IMR-90 (cell line): Measurements from ENCODE around the gene RNF151. TPM values are rescaled to one million over a fixed set of nuclear protein-coding genes. Genes with fewer than 3 reads are reported as not detected.

Source experiments
- microRNA-seq, 2 experiments: library from miRNA; stranded (forward) in 1 of 2; unstranded in 1 of 2; fragments of 10-50 nt in 1 of 2; fragments of <30 nt in 1 of 2; gene quantifications in 1 of 2; microRNA quantifications in 1 of 2; one replicate each; pipeline versions ENCODE3 to v1.1.0; 2013 to 2020; ENCODE audit not compliant: insufficient read depth in 1 of 2, insufficient read length in 1 of 2, unreplicated experiment in 1 of 2
- polyA plus RNA-seq, 3 experiments: library from polyadenylated mRNA; depleted of rRNA; stranded (reverse); fragments of >200 nt; gene quantifications; 2 replicates each; pipeline ENCODE4 v1.2.3, GENCODE V29; 2012; ENCODE audit warnings: low replicate concordance in 1 of 3
- small RNA-seq, 5 experiments: library from RNA; depleted of rRNA; stranded (forward); fragments of <200 nt; gene quantifications; one replicate each; pipeline ENCODE3, GENCODE V24; 2012
- total RNA-seq: library from RNA; depleted of rRNA; stranded (reverse); fragments of >200 nt; gene quantifications from 2 replicates; pipeline ENCODE4 v1.2.3, GENCODE V29; 2012; rRNA removed

RNF151 gene
- total and polyA plus RNA-seq, 2 of the 4 experiments (the other 2 are of a cell fraction), result not detected

Small RNA genes within 50 kb of the gene (microRNA-seq; reads per million reads assigned to microRNA genes)
- gene AC005363.2 (ENCODE audit: insufficient read depth, insufficient read length) (not detected), gene RN7SL219P (ENCODE audit: insufficient read depth, insufficient read length) (not detected), gene SNORA10 (ENCODE audit: insufficient read depth, insufficient read length) (not detected), gene SNORA64 (ENCODE audit: insufficient read depth, insufficient read length) (not detected)

Small RNA genes within 50 kb of the gene (small RNA-seq; reads per million reads assigned to genes)
- gene AC005363.2 (0 to 0.41 (median 0) reads per million in 5 experiments), gene RN7SL219P (0 reads per million in 5 experiments), gene SNORA10 (0 reads per million in 5 experiments), gene SNORA64 (0 reads per million in 5 experiments)

Other genes with a start within 250 kb of the RNF151 start
- 12.7 and 15.3 TPM in 2 replicates for gene NME3, start 195.3 kb upstream of the RNF151 start, total RNA-seq
- gene NME3, start 195.3 kb upstream of the RNF151 start, polyA plus RNA-seq (2012; rRNA removed), result 41.2 and 61.6 TPM in 2 replicates
- 1.3 and 1.4 TPM in 2 replicates for gene EME2, start 194.0 kb upstream of the RNF151 start, total RNA-seq
- 9.6 and 11.1 TPM in 2 replicates for gene EME2, start 194.0 kb upstream of the RNF151 start, polyA plus RNA-seq (2012; rRNA removed)
- gene MRPS34, start 193.7 kb upstream of the RNF151 start, total RNA-seq, result 68.5 and 73.3 TPM in 2 replicates
- gene MRPS34, start 193.7 kb upstream of the RNF151 start, polyA plus RNA-seq (2012; rRNA removed), result 80.4 and 87.2 TPM in 2 replicates
- 9.1 and 10.6 TPM in 2 replicates for gene SPSB3, start 184.3 kb upstream of the RNF151 start, total RNA-seq
- gene SPSB3, start 184.3 kb upstream of the RNF151 start, polyA plus RNA-seq (2012; rRNA removed), result 30.8 and 34.0 TPM in 2 replicates
- 51.1 and 131 TPM in 2 replicates for gene NUBP2, start 183.9 kb upstream of the RNF151 start, total RNA-seq
- 62.6 and 75.9 TPM in 2 replicates for gene NUBP2, start 183.9 kb upstream of the RNF151 start, polyA plus RNA-seq (2012; rRNA removed)
- gene IGFALS, start 173.2 kb upstream of the RNF151 start, total RNA-seq, result not detected in 2 replicates
- not detected in 2 replicates for gene IGFALS, start 173.2 kb upstream of the RNF151 start, polyA plus RNA-seq (2012; rRNA removed)
- gene HAGH, start 140.0 kb upstream of the RNF151 start, total RNA-seq, result 30.8 and 35.6 TPM in 2 replicates
- 52.2 and 58.6 TPM in 2 replicates for gene HAGH, start 140.0 kb upstream of the RNF151 start, polyA plus RNA-seq (2012; rRNA removed)
- 85.8 and 85.9 TPM in 2 replicates for gene FAHD1, start 139.7 kb upstream of the RNF151 start, total RNA-seq
- gene FAHD1, start 139.7 kb upstream of the RNF151 start, polyA plus RNA-seq (2012; rRNA removed), result 65.3 and 81.8 TPM in 2 replicates
- under 0.01 TPM in 1 of 2 replicates, not detected in the other for gene MEIOB, start 94.7 kb upstream of the RNF151 start, total RNA-seq
- gene MEIOB, start 94.7 kb upstream of the RNF151 start, polyA plus RNA-seq (2012; rRNA removed), result 0.14 TPM in 1 of 2 replicates, not detected in the other
- not detected in 2 replicates for gene HS3ST6, start 48.4 kb upstream of the RNF151 start, total RNA-seq
- not detected in 2 replicates for gene HS3ST6, start 48.4 kb upstream of the RNF151 start, polyA plus RNA-seq (2012; rRNA removed)
- 11.9 and 17.0 TPM in 2 replicates for gene MSRB1, start 23.7 kb upstream of the RNF151 start, total RNA-seq
- 32.3 and 35.1 TPM in 2 replicates for gene MSRB1, start 23.7 kb upstream of the RNF151 start, polyA plus RNA-seq (2012; rRNA removed)
- gene RPL3L, start 12.2 kb upstream of the RNF151 start, total RNA-seq, result not detected in 2 replicates
- not detected in 2 replicates for gene RPL3L, start 12.2 kb upstream of the RNF151 start, polyA plus RNA-seq (2012; rRNA removed)
- 189 and 194 TPM in 2 replicates for gene NDUFB10, start 7.3 kb upstream of the RNF151 start, total RNA-seq
- 220 and 287 TPM in 2 replicates for gene NDUFB10, start 7.3 kb upstream of the RNF151 start, polyA plus RNA-seq (2012; rRNA removed)
- 2,703 and 2,852 TPM in 2 replicates for gene RPS2, start 2.0 kb upstream of the RNF151 start, total RNA-seq
- 6,941 and 7,712 TPM in 2 replicates for gene RPS2, start 2.0 kb upstream of the RNF151 start, polyA plus RNA-seq (2012; rRNA removed)
- 38.5 and 40.3 TPM in 2 replicates for gene TBL3, start 5.2 kb downstream of the RNF151 start, total RNA-seq
- 60.8 and 61.5 TPM in 2 replicates for gene TBL3, start 5.2 kb downstream of the RNF151 start, polyA plus RNA-seq (2012; rRNA removed)
- gene NOXO1, start 14.6 kb downstream of the RNF151 start, total RNA-seq, result not detected in 2 replicates
- gene NOXO1, start 14.6 kb downstream of the RNF151 start, polyA plus RNA-seq (2012; rRNA removed), result 0.32 and 0.56 TPM in 2 replicates
- 6.8 and 8.6 TPM in 2 replicates for gene GFER, start 17.3 kb downstream of the RNF151 start, total RNA-seq
- 19.8 and 28.0 TPM in 2 replicates for gene GFER, start 17.3 kb downstream of the RNF151 start, polyA plus RNA-seq (2012; rRNA removed)
- 1.8 and 1.9 TPM in 2 replicates for gene SYNGR3, start 23.1 kb downstream of the RNF151 start, total RNA-seq
- gene SYNGR3, start 23.1 kb downstream of the RNF151 start, polyA plus RNA-seq (2012; rRNA removed), result 5.8 and 6.6 TPM in 2 replicates
- gene ZNF598, start 43.0 kb downstream of the RNF151 start, total RNA-seq, result 3.4 and 4.4 TPM in 2 replicates
- gene ZNF598, start 43.0 kb downstream of the RNF151 start, polyA plus RNA-seq (2012; rRNA removed), result 36.4 and 40.6 TPM in 2 replicates
- gene NPW, start 52.9 kb downstream of the RNF151 start, total RNA-seq, result 0.18 TPM in 1 of 2 replicates, not detected in the other
- gene NPW, start 52.9 kb downstream of the RNF151 start, polyA plus RNA-seq (2012; rRNA removed), result 2.0 and 3.7 TPM in 2 replicates
- gene NHERF2, start 60.0 kb downstream of the RNF151 start, total RNA-seq, result 18.6 and 20.8 TPM in 2 replicates
- 77.8 and 96.6 TPM in 2 replicates for gene NHERF2, start 60.0 kb downstream of the RNF151 start, polyA plus RNA-seq (2012; rRNA removed)
- 22.8 and 28.1 TPM in 2 replicates for gene NTHL1, start 81.0 kb downstream of the RNF151 start, total RNA-seq
- gene NTHL1, start 81.0 kb downstream of the RNF151 start, polyA plus RNA-seq (2012; rRNA removed), result 28.0 and 33.3 TPM in 2 replicates
- gene TSC2, start 81.1 kb downstream of the RNF151 start, total RNA-seq, result 22.8 and 31.4 TPM in 2 replicates
- 88.6 and 95.9 TPM in 2 replicates for gene TSC2, start 81.1 kb downstream of the RNF151 start, polyA plus RNA-seq (2012; rRNA removed)
- gene PKD1, start 169.0 kb downstream of the RNF151 start, total RNA-seq, result 7.9 and 15.6 TPM in 2 replicates
- 97.3 and 118 TPM in 2 replicates for gene PKD1, start 169.0 kb downstream of the RNF151 start, polyA plus RNA-seq (2012; rRNA removed)
- 1.1 TPM in 2 replicates for gene RAB26, start 181.8 kb downstream of the RNF151 start, total RNA-seq
- 4.5 and 4.8 TPM in 2 replicates for gene RAB26, start 181.8 kb downstream of the RNF151 start, polyA plus RNA-seq (2012; rRNA removed)
- 26.4 and 29.6 TPM in 2 replicates for gene TRAF7, start 188.9 kb downstream of the RNF151 start, total RNA-seq
- gene TRAF7, start 188.9 kb downstream of the RNF151 start, polyA plus RNA-seq (2012; rRNA removed), result 52.6 and 55.1 TPM in 2 replicates
- gene CASKIN1, start 229.7 kb downstream of the RNF151 start, total RNA-seq, result not detected in 2 replicates
- gene CASKIN1, start 229.7 kb downstream of the RNF151 start, polyA plus RNA-seq (2012; rRNA removed), result 0.05 and 0.06 TPM in 2 replicates
- gene MLST8, start 238.6 kb downstream of the RNF151 start, total RNA-seq, result 34.4 and 50.3 TPM in 2 replicates
- 93.7 and 94.1 TPM in 2 replicates for gene MLST8, start 238.6 kb downstream of the RNF151 start, polyA plus RNA-seq (2012; rRNA removed)
- 0.18 and 0.28 TPM in 2 replicates for gene BRICD5, start 244.0 kb downstream of the RNF151 start, total RNA-seq
- 0.94 and 1.5 TPM in 2 replicates for gene BRICD5, start 244.0 kb downstream of the RNF151 start, polyA plus RNA-seq (2012; rRNA removed)
- 4.1 and 5.8 TPM in 2 replicates for gene PGP, start 248.0 kb downstream of the RNF151 start, total RNA-seq
- 9.4 and 13.5 TPM in 2 replicates for gene PGP, start 248.0 kb downstream of the RNF151 start, polyA plus RNA-seq (2012; rRNA removed)